Neuronal stem cell (in vitro differentiated cells): ENCODE results near the gene GABBR2.

Experiments
- DNase-seq: peaks from one replicate; pipeline ENCODE4 v3.0.0-alpha.2; 2013; ENCODE audit warnings: low spot score
- H2AFZ ChIP-seq: one replicate; pipeline ENCODE4 v1.6.1; 2013; ENCODE audit warnings: mild to moderate bottlenecking, low read length, inconsistent platforms
- H2AK5ac ChIP-seq: 2 replicates; pipeline ENCODE4 v1.6.1; 2013; ENCODE audit warnings: low read depth, mild to moderate bottlenecking, inconsistent platforms, low read length, moderate library complexity, mixed read lengths
- H2BK120ac ChIP-seq: 2 replicates; pipeline ENCODE4 v1.6.1; 2013; ENCODE audit warnings: low read depth, mild to moderate bottlenecking, inconsistent platforms, low read length, moderate library complexity, mixed read lengths
- H2BK12ac ChIP-seq: one replicate; pipeline ENCODE4 v1.6.1; 2013; ENCODE audit warnings: low read length, inconsistent platforms
- H2BK15ac ChIP-seq: 2 replicates; pipeline ENCODE4 v1.6.1; 2013; ENCODE audit warnings: mild to moderate bottlenecking, low read length, inconsistent platforms, mixed read lengths
- H2BK5ac ChIP-seq: one replicate; pipeline ENCODE4 v1.6.1; 2013; ENCODE audit warnings: inconsistent platforms, mild to moderate bottlenecking, low read length, moderate library complexity
- H3K14ac ChIP-seq: one replicate; pipeline ENCODE4 v1.6.1; 2013; ENCODE audit warnings: low read length, inconsistent platforms
- H3K18ac ChIP-seq: 2 replicates; pipeline ENCODE4 v1.6.1; 2013; ENCODE audit warnings: low read length, inconsistent platforms
- H3K23ac ChIP-seq: 2 replicates; pipeline ENCODE4 v1.6.1; 2013; ENCODE audit warnings: low read depth, mild to moderate bottlenecking, mixed read lengths, low read length, inconsistent platforms; ENCODE audit not compliant: poor library complexity
- H3K27ac ChIP-seq: replicated peaks from 3 replicates; pipeline ENCODE4 v1.5.1; 2013; ENCODE audit warnings: low read length, inconsistent platforms
- H3K27me3 ChIP-seq, 3 experiments: 2 replicates each; pipeline ENCODE4 v1.6.1; 2013; ENCODE audit warnings: low read length in 3 of 3, mild to moderate bottlenecking in 2 of 3, inconsistent platforms in 1 of 3, low read depth in 1 of 3, mixed read lengths in 1 of 3, moderate library complexity in 1 of 3; ENCODE audit not compliant: control insufficient read depth in 3 of 3, insufficient read depth in 3 of 3
- H3K36me3 ChIP-seq, 2 donors: replicated peaks in 1 of 2; 2 replicates each; pipeline ENCODE4 v1.6.1; 2013; ENCODE audit warnings: low read length in 2 of 2; ENCODE audit not compliant: control insufficient read depth in 2 of 2, insufficient read depth in 2 of 2
- H3K4ac ChIP-seq: 2 replicates; pipeline ENCODE4 v1.6.1; 2013; ENCODE audit warnings: inconsistent platforms, mild to moderate bottlenecking, low read length, moderate library complexity
- H3K4me1 ChIP-seq, 2 donors: 1 replicate in 1 of 2; 2 replicates in 1 of 2; pipeline ENCODE4 v1.6.1; 2013; ENCODE audit warnings: low read length in 2 of 2, low read depth in 1 of 2; ENCODE audit not compliant: control insufficient read depth in 2 of 2, insufficient read depth in 1 of 2
- H3K4me2 ChIP-seq: one replicate; pipeline ENCODE4 v1.6.1; 2013; ENCODE audit warnings: mild to moderate bottlenecking, low read length, inconsistent platforms; ENCODE audit not compliant: insufficient read depth, poor library complexity, severe bottlenecking
- H3K4me3 ChIP-seq, 2 donors: 2 replicates each; pipeline ENCODE4 v1.5.1; 2013; ENCODE audit warnings: low read length in 2 of 2, mild to moderate bottlenecking in 2 of 2, inconsistent platforms in 1 of 2, moderate library complexity in 1 of 2
- H3K79me1 ChIP-seq: one replicate; pipeline ENCODE4 v1.6.1; 2013; ENCODE audit warnings: low read depth, mild to moderate bottlenecking, inconsistent platforms, low read length, moderate library complexity
- H3K9ac ChIP-seq: one replicate; pipeline ENCODE4 v1.6.1; 2013; ENCODE audit warnings: mild to moderate bottlenecking, low read depth, low read length, inconsistent platforms; ENCODE audit not compliant: poor library complexity
- H3K9me3 ChIP-seq, 2 donors: replicated peaks in 1 of 2; 2 replicates each; pipeline versions ENCODE3 to v1.6.1; 2013; ENCODE audit warnings: low read length in 2 of 2, mild to moderate bottlenecking in 2 of 2, inconsistent platforms in 1 of 2, low read depth in 1 of 2, mixed read lengths in 1 of 2, moderate library complexity in 1 of 2; ENCODE audit not compliant: control insufficient read depth in 2 of 2, insufficient read depth in 1 of 2
- H4K8ac ChIP-seq: one replicate; pipeline ENCODE4 v1.6.1; 2013; ENCODE audit warnings: low read depth, mild to moderate bottlenecking, inconsistent platforms, low read length, moderate library complexity
- H4K91ac ChIP-seq: one replicate; pipeline ENCODE4 v1.6.1; 2013; ENCODE audit warnings: low read length, low read depth, mild to moderate bottlenecking, inconsistent platforms; ENCODE audit not compliant: poor library complexity
- WGBS, 2 donors: extraction: QIAGEN DNeasy Blood & Tissue Kit; methylation state at CpG; one replicate each; pipeline ENCODE4 v1.1.7; 2013; ENCODE audit warnings: missing lambda C conversion rate in 2 of 2, mixed read lengths in 1 of 2; ENCODE audit not compliant: insufficient read length in 2 of 2, insufficient replicate concordance in 1 of 2; ENCODE audit errors: extremely low coverage in 2 of 2; 5-methylcytosine and 5-hydroxymethylcytosine counted together

GABBR2 gene

DNA sequence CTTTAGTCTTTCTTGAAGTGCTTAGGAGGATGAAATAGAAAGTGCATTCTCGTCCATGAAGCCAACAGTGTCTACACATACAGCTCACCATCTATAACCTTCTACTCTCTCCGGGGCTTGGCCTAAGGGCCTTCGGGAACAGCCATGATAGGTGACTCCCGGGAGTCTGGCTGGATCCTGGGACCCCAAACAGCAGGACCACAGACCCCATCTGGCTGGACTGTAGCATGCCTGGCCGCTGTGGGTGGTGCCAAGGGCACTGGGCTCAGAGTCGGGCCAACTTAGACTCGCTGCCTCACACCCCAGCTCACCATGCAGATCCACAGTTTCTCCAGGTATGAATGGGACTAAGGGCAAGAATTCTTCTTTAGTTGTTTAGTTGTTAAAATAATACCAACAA is 16.3 kb downstream of the GABBR2 start:
- peaks cover 0 to 24% (median 0%) of the 10 kb centered on the region in 3 experiments for H3K27me3 ChIP-seq
- no peak overlapping the region for H2BK120ac ChIP-seq
- H2BK5ac ChIP-seq = no peak overlapping the region
- no peak overlapping the region for H3K18ac ChIP-seq
- H3K36me3 ChIP-seq = no peaks in the 10 kb centered on the region
- no peak overlapping the region for H3K27ac ChIP-seq
- no peaks in the 10 kb centered on the region for H3K4me1 ChIP-seq
- no peak overlapping the region for H3K14ac ChIP-seq
- H3K4ac ChIP-seq = no peak overlapping the region
- no peak overlapping the region for H3K4me2 ChIP-seq
- WGBS, 2 donors = no CpG with 5 or more reads among the region's 7 CpGs
- no peak overlapping the region for H3K23ac ChIP-seq
- no peaks in the 10 kb centered on the region for H3K79me1 ChIP-seq
- no peak overlapping the region for H2AFZ ChIP-seq
- H2AK5ac ChIP-seq = no peak overlapping the region
- H4K8ac ChIP-seq = no peak overlapping the region
- no peak for DNase-seq
- H2BK15ac ChIP-seq = no peak overlapping the region
- H4K91ac ChIP-seq = no peak overlapping the region
- H3K4me3 ChIP-seq = no peak overlapping the region
- H2BK12ac ChIP-seq = no peak overlapping the region
- no peak overlapping the region for H3K9ac ChIP-seq
- H3K9me3 ChIP-seq = no peaks in the 10 kb centered on the region

DNA sequence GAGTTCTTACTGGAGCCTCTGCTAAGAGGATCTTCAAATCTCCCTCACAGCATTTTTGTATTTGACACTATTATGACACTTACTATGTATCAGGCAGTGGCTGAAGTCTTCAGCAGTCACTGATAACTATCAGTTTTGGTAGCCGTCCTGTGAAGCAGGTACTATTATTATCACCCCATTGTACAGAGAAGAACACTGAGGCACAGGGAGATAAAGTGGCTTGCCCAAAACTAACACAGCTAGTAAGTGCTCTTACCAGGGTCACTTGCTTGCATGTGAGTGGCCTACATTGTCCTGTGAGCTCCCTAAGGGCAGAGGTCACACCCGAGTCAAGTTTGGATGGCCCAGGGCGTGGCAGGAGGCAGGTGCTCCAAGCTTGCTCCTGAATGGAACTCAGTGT is 16.8 kb downstream of the GABBR2 start:
- Histone ChIP-seq H3K4me3 (peak overlapping the region in 1 of 2 donors; percentile 21), H3K23ac (no peak overlapping the region), H2AK5ac (no peak overlapping the region), H3K27me3 (peaks cover 0 to 24% (median 0%) of the 10 kb centered on the region in 3 experiments), H2AFZ (no peak overlapping the region), H4K91ac (no peak overlapping the region), H3K79me1 (no peaks in the 10 kb centered on the region), H3K9ac (no peak overlapping the region), H3K4me1 (peaks cover 0 to 2% of the 10 kb centered on the region in 2 donors), H2BK15ac (no peak overlapping the region), H3K14ac (no peak overlapping the region), H3K9me3 (no peaks in the 10 kb centered on the region), H4K8ac (no peak overlapping the region), H3K18ac (no peak overlapping the region), H3K4ac (no peak overlapping the region), H2BK5ac (no peak overlapping the region), H2BK120ac (no peak overlapping the region), H3K4me2 (no peak overlapping the region), H3K27ac (no peak overlapping the region), H2BK12ac (no peak overlapping the region), H3K36me3 (no peaks in the 10 kb centered on the region)
- no CpG with 5 or more reads among the region's 3 CpGs for WGBS, 2 donors
- no peak for DNase-seq

DNA sequence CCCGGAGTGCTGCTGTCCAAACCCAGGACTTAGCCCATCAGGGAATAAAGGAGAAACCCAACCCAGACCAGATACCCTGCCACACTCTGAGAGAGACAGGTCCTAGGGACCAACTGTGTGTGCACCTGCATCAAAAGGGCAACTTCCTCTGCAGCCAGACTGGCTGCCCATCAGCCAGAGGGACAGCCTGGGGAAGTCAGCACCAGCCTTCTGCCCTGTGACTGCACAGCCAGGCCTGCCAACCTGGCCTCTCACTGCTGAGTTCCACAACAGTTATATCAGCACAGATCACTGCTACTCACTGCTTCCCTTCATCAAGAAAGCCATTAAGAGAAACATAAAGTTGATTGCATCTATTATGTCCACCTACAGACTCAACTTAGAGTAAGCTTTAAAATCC is 18.0 kb downstream of the GABBR2 start:
- no peak overlapping the region for H2BK120ac ChIP-seq
- no peak for DNase-seq
- no peak overlapping the region for H2AFZ ChIP-seq
- no peak overlapping the region for H3K4me2 ChIP-seq
- H3K14ac ChIP-seq = no peak overlapping the region
- no peaks in the 10 kb centered on the region for H3K79me1 ChIP-seq
- H3K4me3 ChIP-seq = no peak overlapping the region
- peaks cover 0 to 5% of the 10 kb centered on the region in 2 donors for H3K4me1 ChIP-seq
- no peaks in the 10 kb centered on the region for H3K36me3 ChIP-seq
- no peak overlapping the region for H4K8ac ChIP-seq
- H3K9me3 ChIP-seq = no peaks in the 10 kb centered on the region
- no peak overlapping the region for H2AK5ac ChIP-seq
- no peak overlapping the region for H3K18ac ChIP-seq
- no peak overlapping the region for H2BK12ac ChIP-seq
- H3K9ac ChIP-seq = no peak overlapping the region
- H3K23ac ChIP-seq = no peak overlapping the region
- no peak overlapping the region for H3K27ac ChIP-seq
- H4K91ac ChIP-seq = no peak overlapping the region
- no peak overlapping the region for H2BK15ac ChIP-seq
- no peak overlapping the region for H3K4ac ChIP-seq
- no peak overlapping the region for H2BK5ac ChIP-seq
- H3K27me3 ChIP-seq = peaks cover 0 to 16% (median 0%) of the 10 kb centered on the region in 3 experiments
- WGBS, 2 donors = no CpG with 5 or more reads among the region's 1 CpG

DNA sequence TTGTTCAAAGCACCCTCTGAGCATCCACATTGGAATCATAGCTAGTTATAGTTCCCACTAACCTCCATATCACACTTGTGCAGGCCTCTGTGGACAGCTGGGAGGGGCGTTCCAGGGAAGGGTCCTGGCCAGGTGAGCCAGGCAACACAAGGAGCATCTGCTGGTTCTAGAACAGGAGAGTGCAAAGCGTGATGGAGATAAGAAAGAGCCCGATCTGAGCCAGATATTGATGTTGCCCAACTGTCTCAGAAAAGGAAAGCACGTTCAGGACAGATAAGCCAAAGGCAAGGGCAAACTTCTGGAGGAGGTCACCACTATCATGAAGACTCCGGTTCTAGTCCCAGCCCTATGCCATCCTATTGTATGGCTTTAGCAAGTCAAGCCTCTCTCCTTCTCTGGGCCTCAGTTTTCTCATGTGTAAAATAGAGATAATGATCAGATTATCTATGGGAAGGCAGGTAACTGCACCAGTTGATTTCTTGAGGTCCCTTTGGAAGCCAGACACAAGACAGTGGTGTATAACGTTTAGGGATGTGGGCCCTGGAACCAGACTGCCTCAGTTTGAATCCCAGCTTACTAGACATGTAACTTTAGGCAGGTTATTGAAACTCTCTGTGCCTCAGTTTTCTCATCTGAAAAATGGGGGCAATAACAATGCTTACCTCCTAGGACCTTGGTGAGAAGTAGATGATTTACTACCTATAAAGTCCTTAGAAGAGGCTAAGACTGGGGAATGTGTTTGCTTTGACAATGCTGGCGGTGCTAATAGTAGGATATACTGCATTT is 19.8 kb downstream of the GABBR2 start:
- no peak overlapping the region for H4K8ac ChIP-seq
- no peak overlapping the region for H3K4me3 ChIP-seq
- no peak overlapping the region for H3K23ac ChIP-seq
- no peak overlapping the region for H2BK15ac ChIP-seq
- H4K91ac ChIP-seq = no peak overlapping the region
- H3K4me2 ChIP-seq = no peak overlapping the region
- H2BK5ac ChIP-seq = no peak overlapping the region
- H2AFZ ChIP-seq = no peak overlapping the region
- H3K14ac ChIP-seq = no peak overlapping the region
- no peak overlapping the region for H3K9ac ChIP-seq
- H3K79me1 ChIP-seq = no peaks in the 10 kb centered on the region
- H2AK5ac ChIP-seq = no peak overlapping the region
- no peak overlapping the region for H3K18ac ChIP-seq
- H2BK12ac ChIP-seq = no peak overlapping the region
- H3K36me3 ChIP-seq = no peaks in the 10 kb centered on the region
- H3K9me3 ChIP-seq = no peaks in the 10 kb centered on the region
- no peak overlapping the region for H3K27ac ChIP-seq
- peaks cover 0 to 13% (median 0%) of the 10 kb centered on the region in 3 experiments for H3K27me3 ChIP-seq
- no peak overlapping the region for H2BK120ac ChIP-seq
- WGBS, 2 donors = no CpG with 5 or more reads among the region's 7 CpGs
- H3K4ac ChIP-seq = no peak overlapping the region
- H3K4me1 ChIP-seq = peaks cover 0 to 5% of the 10 kb centered on the region in 2 donors
- no peak for DNase-seq
